C4-2B (cell line): ENCODE data around the gene NPC1L1.
"Not testable (repeated sequence)": the region's sequence is repeated elsewhere in the genome, so short reads cannot be mapped to it uniquely, and the experiment has no call there.

Experiments used
- H3K27ac ChIP-seq: fragments of 450-650 bp; 2 replicates; pipeline ENCODE4 v1.5.1; 2017
- ZFX ChIP-seq: fragments of 450-650 bp; IDR thresholded peaks from 2 replicates; pipeline ENCODE4 v1.6.1; 2017
- TF ChIP-seq, protein P1 (sequence below): fragments of 450-650 bp; conservative IDR thresholded peaks from 2 replicates; pipeline ENCODE4 v1.5.1; 2017; ENCODE audit warnings: mild to moderate bottlenecking

NPC1L1 gene

GRCh38 chr7:44564606-44565005 lies 23.5 kb upstream of the NPC1L1 start:
- H3K27ac ChIP-seq = no peak overlapping the region
- TF ChIP-seq ZFX = no peak
- TF ChIP-seq, protein P1, sequence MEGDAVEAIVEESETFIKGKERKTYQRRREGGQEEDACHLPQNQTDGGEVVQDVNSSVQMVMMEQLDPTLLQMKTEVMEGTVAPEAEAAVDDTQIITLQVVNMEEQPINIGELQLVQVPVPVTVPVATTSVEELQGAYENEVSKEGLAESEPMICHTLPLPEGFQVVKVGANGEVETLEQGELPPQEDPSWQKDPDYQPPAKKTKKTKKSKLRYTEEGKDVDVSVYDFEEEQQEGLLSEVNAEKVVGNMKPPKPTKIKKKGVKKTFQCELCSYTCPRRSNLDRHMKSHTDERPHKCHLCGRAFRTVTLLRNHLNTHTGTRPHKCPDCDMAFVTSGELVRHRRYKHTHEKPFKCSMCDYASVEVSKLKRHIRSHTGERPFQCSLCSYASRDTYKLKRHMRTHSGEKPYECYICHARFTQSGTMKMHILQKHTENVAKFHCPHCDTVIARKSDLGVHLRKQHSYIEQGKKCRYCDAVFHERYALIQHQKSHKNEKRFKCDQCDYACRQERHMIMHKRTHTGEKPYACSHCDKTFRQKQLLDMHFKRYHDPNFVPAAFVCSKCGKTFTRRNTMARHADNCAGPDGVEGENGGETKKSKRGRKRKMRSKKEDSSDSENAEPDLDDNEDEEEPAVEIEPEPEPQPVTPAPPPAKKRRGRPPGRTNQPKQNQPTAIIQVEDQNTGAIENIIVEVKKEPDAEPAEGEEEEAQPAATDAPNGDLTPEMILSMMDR = no peak

- TF ChIP-seq ZFX = no peak
- TF ChIP-seq, protein P1 = no peak
- H3K27ac ChIP-seq = no peak overlapping the region
Observed at GRCh38 chr7:44563171-44563679, 22.1 kb upstream of the NPC1L1 start.

GRCh38 chr7:44562622-44562962 lies 21.5 kb upstream of the NPC1L1 start:
- not testable (repeated sequence) for H3K27ac ChIP-seq

GRCh38 chr7:44561962-44562621 lies 21.0 kb upstream of the NPC1L1 start:
- no peak for TF ChIP-seq ZFX
- TF ChIP-seq, protein P1 = no peak
- no peak overlapping the region for H3K27ac ChIP-seq

DNA sequence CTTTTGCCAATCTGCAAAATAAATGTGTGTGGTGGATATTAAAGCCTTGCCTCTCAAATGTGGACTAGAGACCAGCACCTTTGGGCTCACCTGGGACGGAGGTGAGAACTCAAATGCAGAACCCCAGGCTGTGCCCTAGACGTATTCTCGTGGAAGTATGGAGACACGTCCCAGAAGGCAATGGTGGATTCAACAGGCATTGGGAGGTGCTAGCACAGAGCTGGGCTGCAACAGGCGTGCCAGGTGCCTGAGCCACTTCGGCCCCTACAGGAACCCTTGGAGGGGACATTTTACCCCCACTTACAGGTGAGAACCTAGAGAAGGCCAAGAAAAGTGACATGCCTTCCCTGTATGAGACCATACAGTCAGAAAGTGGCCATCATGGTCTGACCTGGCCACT lies 20.4 kb upstream of the NPC1L1 start:
- TF ChIP-seq, protein P1 = no peak
- TF ChIP-seq ZFX = no peak
- H3K27ac ChIP-seq = no peak overlapping the region

DNA sequence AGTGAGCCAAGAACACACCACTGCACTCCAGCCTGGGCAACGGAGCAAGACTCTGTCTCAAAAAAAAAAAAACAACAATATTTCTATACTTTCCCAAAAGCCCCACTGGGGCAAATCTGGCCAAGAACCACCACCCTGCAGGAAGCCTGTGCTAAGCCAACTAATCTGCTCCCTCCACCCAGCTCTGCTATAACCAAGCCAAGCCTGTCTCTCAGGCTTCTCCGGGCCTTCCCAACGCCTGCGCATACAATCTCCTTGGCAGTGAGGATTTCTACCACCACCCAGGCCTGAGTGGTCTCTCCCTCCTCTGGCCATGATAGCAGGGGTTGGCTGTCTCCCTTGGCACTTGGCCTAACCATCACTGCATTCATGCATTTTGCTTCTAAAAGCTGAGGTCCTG lies 18.4 kb upstream of the NPC1L1 start:
- H3K27ac ChIP-seq = no peak overlapping the region
- TF ChIP-seq ZFX = no peak

DNA sequence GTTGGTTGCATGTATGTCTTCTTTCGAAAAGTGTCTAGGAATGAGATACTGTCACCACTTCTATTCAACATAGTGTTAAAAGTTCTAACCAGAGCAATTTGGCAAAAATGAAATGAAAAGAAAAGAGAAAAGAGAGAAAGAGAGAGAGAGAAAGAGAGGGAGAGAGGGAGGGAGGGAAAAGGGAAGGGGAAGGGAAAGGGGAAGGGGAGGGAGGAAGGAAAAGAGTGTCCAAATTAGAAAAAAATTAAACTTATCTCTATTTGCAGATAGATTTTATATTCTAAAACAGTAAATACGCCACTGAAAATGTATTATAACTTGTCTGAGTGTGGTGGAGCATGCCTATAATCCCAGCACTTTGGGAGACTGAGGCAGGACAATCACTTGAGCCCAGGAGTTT lies 16.4 kb upstream of the NPC1L1 start:
- H3K27ac ChIP-seq = no peak overlapping the region
- TF ChIP-seq ZFX = no peak
- TF ChIP-seq, protein P1 = no peak

- TF ChIP-seq, protein P1 = no peak
- no peak for TF ChIP-seq ZFX
- no peak overlapping the region for H3K27ac ChIP-seq
Observed at GRCh38 chr7:44555350-44555749, 14.2 kb upstream of the NPC1L1 start.

GRCh38 chr7:44552473-44553005 lies 11.4 kb upstream of the NPC1L1 start:
- not testable (repeated sequence) for H3K27ac ChIP-seq
